Testis (tissue), 2 donors: ENCODE measurements around the gene FAF1.

Experiments
- POLR2A ChIP-seq: fragments of 450-650 bp; IDR thresholded peaks from one replicate; pipeline ENCODE4 v1.6.1; 2017; ENCODE audit warnings: antibody characterized with exemption, mild to moderate bottlenecking, moderate library complexity
- TF ChIP-seq, protein P1 (sequence below), 3 experiments: fragments of 450-650 bp in 2 of 3; fragments of 200-600 bp in 1 of 3; sonication (generic) in 1 of 3; IDR thresholded peaks; one replicate each; pipeline ENCODE4 v1.5.1; 2016 to 2019; ENCODE audit warnings: antibody characterized with exemption in 3 of 3, mild to moderate bottlenecking in 2 of 3, moderate library complexity in 1 of 3

GRCh38 chr1:50414853-50415234 is 545.2 kb downstream of the FAF1 start:
- TF ChIP-seq, protein P1, sequence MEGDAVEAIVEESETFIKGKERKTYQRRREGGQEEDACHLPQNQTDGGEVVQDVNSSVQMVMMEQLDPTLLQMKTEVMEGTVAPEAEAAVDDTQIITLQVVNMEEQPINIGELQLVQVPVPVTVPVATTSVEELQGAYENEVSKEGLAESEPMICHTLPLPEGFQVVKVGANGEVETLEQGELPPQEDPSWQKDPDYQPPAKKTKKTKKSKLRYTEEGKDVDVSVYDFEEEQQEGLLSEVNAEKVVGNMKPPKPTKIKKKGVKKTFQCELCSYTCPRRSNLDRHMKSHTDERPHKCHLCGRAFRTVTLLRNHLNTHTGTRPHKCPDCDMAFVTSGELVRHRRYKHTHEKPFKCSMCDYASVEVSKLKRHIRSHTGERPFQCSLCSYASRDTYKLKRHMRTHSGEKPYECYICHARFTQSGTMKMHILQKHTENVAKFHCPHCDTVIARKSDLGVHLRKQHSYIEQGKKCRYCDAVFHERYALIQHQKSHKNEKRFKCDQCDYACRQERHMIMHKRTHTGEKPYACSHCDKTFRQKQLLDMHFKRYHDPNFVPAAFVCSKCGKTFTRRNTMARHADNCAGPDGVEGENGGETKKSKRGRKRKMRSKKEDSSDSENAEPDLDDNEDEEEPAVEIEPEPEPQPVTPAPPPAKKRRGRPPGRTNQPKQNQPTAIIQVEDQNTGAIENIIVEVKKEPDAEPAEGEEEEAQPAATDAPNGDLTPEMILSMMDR (IDR thresholded peaks at IDR 0.05), result no peak
- TF ChIP-seq POLR2A, result no peak
